Stimulated activated naive CD8-positive, alpha-beta T cell treated with anti-CD3 and anti-CD28 coated beads, Interleukin-15, amount 100 ng/mL, for 72 hours (primary cell): ENCODE results near the gene GPR26.

Source experiments
- ATAC-seq: fragments of 150-1000 bp; cut with Tn5 transposase; 2 replicates; pipeline ENCODE4 v1.10.0; 2021; ENCODE audit warnings: mild to moderate bottlenecking, moderate library complexity
- DNase-seq, 2 donors: peaks; one replicate each; pipeline ENCODE4 v3.0.0; 2021 to 2022
- H3K27ac Mint-ChIP-seq, 2 donors: one replicate each; pipeline ENCODE4 v1.8.0; 2022; ENCODE audit warnings: mild to moderate bottlenecking in 2 of 2, mixed read lengths in 2 of 2, moderate library complexity in 2 of 2
- H3K27me3 Mint-ChIP-seq: one replicate; pipeline ENCODE4 v1.8.0; 2022; ENCODE audit warnings: mixed read lengths
- H3K4me1 Mint-ChIP-seq: one replicate; pipeline ENCODE4 v1.8.0; 2022; ENCODE audit warnings: mild to moderate bottlenecking, mixed read lengths
- H3K4me3 Mint-ChIP-seq, 2 donors: one replicate each; pipeline ENCODE4 v1.8.0; 2022; ENCODE audit warnings: mild to moderate bottlenecking in 2 of 2, mixed read lengths in 2 of 2, moderate library complexity in 1 of 2
- H3K9me3 Mint-ChIP-seq, 2 donors: one replicate each; pipeline ENCODE4 v1.8.0; 2022; ENCODE audit warnings: mixed read lengths in 2 of 2

GPR26 gene

DNA sequence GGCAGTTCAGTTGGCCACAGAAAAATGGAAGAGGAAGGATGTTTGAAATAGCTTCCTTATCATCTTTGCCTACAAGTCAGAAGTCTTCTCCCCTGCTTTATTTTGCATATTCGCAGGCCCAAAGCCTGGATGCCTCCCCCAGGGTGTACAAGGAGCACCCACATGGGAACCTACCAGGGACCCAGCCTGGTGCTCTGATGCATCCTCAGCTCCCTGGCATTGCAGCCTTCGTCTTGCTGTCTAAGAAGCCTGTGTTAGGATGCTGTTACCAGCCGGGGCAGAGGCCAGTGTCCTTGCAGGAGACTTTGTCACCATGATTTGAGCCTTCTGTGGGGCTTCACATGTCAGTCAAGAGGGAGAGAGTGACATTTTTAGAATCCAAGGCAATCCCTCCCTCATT lies 27.0 kb upstream of the GPR26 start:
- Mint-ChIP-seq H3K9me3 (no peaks in the 10 kb centered on the region), H3K4me3 (no peak overlapping the region), H3K27ac (no peak overlapping the region), H3K27me3 (peaks cover 56% of the 10 kb centered on the region), H3K4me1 (no peaks in the 10 kb centered on the region)
- DNase-seq (no peak), ATAC-seq (no peak)

- no peaks in the 10 kb centered on the region for H3K9me3 Mint-ChIP-seq
- H3K27ac Mint-ChIP-seq, result no peak overlapping the region
- no peaks in the 10 kb centered on the region for H3K4me1 Mint-ChIP-seq
- DNase-seq (no peak), ATAC-seq (no peak)
- peaks cover 56% of the 10 kb centered on the region for H3K27me3 Mint-ChIP-seq
- no peak overlapping the region for H3K4me3 Mint-ChIP-seq
These were observed 26.1 kb upstream of the GPR26 start for GRCh38 chr10:123640016-123640535.

DNA sequence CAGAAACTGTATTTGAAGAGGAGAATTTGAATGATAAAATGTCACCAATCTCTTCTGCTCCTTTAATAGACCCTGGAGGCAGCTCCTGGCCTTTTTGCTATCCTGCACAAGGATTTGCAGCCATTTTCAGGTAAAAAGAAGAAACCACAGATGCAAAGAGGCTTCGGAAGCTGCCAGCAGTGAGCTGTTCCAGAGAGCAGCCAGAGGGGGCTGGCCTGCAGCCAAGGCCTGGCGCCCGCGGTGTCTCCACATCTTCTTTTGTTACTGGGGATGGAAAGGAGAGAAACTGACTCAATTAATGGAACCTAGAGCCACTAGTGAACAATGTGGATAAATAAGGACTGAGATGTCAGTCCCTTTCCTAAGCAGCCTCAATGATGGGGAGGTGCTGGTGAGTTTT lies 23.9 kb upstream of the GPR26 start:
- no peak overlapping the region for H3K4me3 Mint-ChIP-seq
- DNase-seq, result no peak
- no peaks in the 10 kb centered on the region for H3K4me1 Mint-ChIP-seq
- peaks cover 61% of the 10 kb centered on the region for H3K27me3 Mint-ChIP-seq
- no peak overlapping the region for H3K27ac Mint-ChIP-seq
- no peaks in the 10 kb centered on the region for H3K9me3 Mint-ChIP-seq
- no peak for ATAC-seq

GRCh38 chr10:123642697-123643096 lies 23.5 kb upstream of the GPR26 start:
- H3K27me3 Mint-ChIP-seq, result peaks cover 58% of the 10 kb centered on the region
- ATAC-seq, result no peak
- no peak for DNase-seq
- no peaks in the 10 kb centered on the region for H3K9me3 Mint-ChIP-seq
- H3K27ac Mint-ChIP-seq, result no peak overlapping the region
- H3K4me3 Mint-ChIP-seq, result no peak overlapping the region
- H3K4me1 Mint-ChIP-seq, result no peaks in the 10 kb centered on the region

- H3K4me1 Mint-ChIP-seq, result no peaks in the 10 kb centered on the region
- H3K4me3 Mint-ChIP-seq, result no peak overlapping the region
- peaks cover 52% of the 10 kb centered on the region for H3K27me3 Mint-ChIP-seq
- ATAC-seq, result no peak
- H3K9me3 Mint-ChIP-seq, result no peaks in the 10 kb centered on the region
- H3K27ac Mint-ChIP-seq, result no peak overlapping the region
- no peak for DNase-seq
These were observed 22.8 kb upstream of the GPR26 start for GRCh38 chr10:123643315-123643714.

DNA sequence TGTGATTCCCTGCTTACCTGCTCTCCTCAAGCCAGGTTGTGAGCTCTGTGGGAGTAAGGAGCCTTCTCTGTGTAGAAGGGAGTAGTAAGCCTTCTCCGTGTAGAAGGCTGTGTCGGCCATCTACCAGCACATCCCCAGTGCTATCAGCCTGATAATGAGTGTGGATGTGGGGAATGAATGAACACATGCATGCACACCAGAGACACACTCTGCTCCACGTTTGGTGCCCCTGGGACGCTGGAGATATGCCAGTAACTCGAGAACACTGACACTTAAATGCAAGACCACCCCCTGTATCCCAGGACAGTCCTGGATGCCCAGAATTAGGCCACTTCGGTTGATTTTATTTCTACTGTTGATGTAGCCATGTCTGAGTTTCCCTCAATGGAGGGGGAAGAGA lies 21.1 kb upstream of the GPR26 start:
- Mint-ChIP-seq H3K27ac (no peak overlapping the region), H3K4me1 (no peaks in the 10 kb centered on the region), H3K9me3 (no peaks in the 10 kb centered on the region), H3K27me3 (peaks cover 42% of the 10 kb centered on the region), H3K4me3 (no peak overlapping the region)
- ATAC-seq (no peak), DNase-seq (no peak)

GRCh38 chr10:123645615-123646014 lies 20.5 kb upstream of the GPR26 start:
- ATAC-seq (no peak), DNase-seq (no peak)
- no peaks in the 10 kb centered on the region for H3K9me3 Mint-ChIP-seq

GRCh38 chr10:123648595-123648994 lies 17.6 kb upstream of the GPR26 start:
- Mint-ChIP-seq H3K9me3 (no peaks in the 10 kb centered on the region), H3K27me3 (peaks cover 29% of the 10 kb centered on the region), H3K4me1 (no peaks in the 10 kb centered on the region), H3K4me3 (no peak overlapping the region), H3K27ac (no peak overlapping the region)
- no peak for DNase-seq
- no peak for ATAC-seq

More at GRCh38 chr10:123645615-123646014, 20.5 kb upstream of the GPR26 start:
- H3K4me3 Mint-ChIP-seq, result no peak overlapping the region
- H3K4me1 Mint-ChIP-seq, result no peaks in the 10 kb centered on the region
- peaks cover 36% of the 10 kb centered on the region for H3K27me3 Mint-ChIP-seq
- H3K27ac Mint-ChIP-seq, result no peak overlapping the region

DNA sequence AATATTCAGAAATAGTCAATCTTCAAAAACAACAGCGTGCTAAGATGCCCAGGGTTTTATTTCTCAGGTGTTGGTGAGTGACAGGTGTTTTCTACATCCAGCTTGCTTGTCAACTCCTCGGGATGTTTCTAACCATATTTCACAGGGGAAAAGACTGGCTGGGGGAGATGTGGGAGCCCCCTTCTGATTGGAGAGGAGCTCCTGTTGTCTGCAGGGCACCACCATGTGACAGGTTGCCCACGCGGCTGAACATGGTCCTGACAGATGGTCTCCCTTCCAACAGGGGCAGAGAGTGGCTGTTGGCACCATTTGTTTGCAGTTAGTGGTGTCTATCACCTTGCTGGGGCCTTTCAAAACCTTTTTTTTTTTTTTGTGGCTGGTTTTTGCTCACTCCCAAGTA lies 16.5 kb upstream of the GPR26 start:
- no peak overlapping the region for H3K4me3 Mint-ChIP-seq
- H3K9me3 Mint-ChIP-seq, result no peaks in the 10 kb centered on the region
- H3K27ac Mint-ChIP-seq, result no peak overlapping the region
- DNase-seq (no peak), ATAC-seq (no peak)
- H3K27me3 Mint-ChIP-seq, result peaks cover 30% of the 10 kb centered on the region
- H3K4me1 Mint-ChIP-seq, result no peaks in the 10 kb centered on the region

DNA sequence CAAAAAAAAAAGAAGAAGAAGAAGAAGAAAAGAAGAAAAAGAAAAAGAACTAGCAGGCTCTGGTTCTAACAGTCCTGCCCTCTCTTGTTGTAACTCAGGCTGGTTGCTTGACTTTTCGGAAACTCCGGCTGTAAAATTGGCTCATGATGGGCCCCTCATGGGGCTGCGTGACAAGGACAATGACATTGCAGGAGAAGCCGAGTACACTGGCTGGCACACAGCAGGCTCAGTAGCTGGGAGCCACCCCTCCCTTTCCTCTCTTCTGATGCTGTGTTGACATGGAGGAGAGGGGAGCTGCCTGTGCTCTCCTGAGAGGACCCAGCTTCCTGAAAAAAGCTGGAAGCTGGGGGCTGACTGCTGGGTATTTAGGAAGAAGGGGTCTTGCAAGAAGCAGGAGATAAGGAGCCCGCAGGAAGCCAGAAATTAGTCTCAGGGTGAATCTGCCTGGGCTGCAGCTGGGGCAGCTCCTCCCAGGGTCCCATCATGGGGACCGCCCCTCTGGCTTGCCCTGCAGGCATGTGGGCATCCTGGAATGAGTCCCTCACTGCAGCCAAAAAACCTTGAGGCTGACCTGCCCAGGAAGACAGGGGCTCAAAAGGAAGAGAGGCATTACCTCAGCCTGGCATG lies 14.6 kb upstream of the GPR26 start:
- no peak for ATAC-seq
- H3K27ac Mint-ChIP-seq, result no peak overlapping the region
- H3K27me3 Mint-ChIP-seq, result peaks cover 12% of the 10 kb centered on the region
- DNase-seq, result no peak
- H3K9me3 Mint-ChIP-seq, result no peaks in the 10 kb centered on the region
- no peaks in the 10 kb centered on the region for H3K4me1 Mint-ChIP-seq
- H3K4me3 Mint-ChIP-seq, result no peak overlapping the region

- H3K27me3 Mint-ChIP-seq, result peaks cover 8% of the 10 kb centered on the region
- no peak for ATAC-seq
- no peaks in the 10 kb centered on the region for H3K9me3 Mint-ChIP-seq
These were observed 10.4 kb upstream of the GPR26 start for GRCh38 chr10:123655751-123656150.

DNA sequence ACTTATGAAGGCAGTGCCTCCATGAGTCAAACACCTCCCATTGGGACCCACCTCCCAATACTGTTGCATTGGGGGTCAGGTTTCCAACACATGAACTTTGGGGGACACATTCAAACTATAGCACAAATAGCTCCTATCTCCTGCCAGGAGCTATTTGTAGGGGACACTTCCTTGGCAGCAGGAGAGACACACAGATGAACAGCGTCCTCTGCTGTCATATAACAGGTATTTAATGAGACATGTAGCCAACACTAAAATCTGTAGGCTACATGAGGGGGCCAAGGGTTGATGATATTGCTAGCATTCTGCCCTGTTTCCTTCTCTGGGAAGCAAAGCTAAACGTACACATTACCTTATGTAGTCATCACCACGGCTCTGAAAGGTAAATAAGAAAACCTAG lies 2.6 kb upstream of the GPR26 start:
- no peak for DNase-seq
- peaks cover 40% of the 10 kb centered on the region for H3K27me3 Mint-ChIP-seq
- H3K4me3 Mint-ChIP-seq, result no peak overlapping the region
- ATAC-seq, result no peak
- no peaks in the 10 kb centered on the region for H3K4me1 Mint-ChIP-seq
- H3K27ac Mint-ChIP-seq, result no peak overlapping the region
- peaks cover 0 to 7% of the 10 kb centered on the region in 2 donors for H3K9me3 Mint-ChIP-seq

More at GRCh38 chr10:123655751-123656150, 10.4 kb upstream of the GPR26 start:
- no peak for DNase-seq
- H3K4me1 Mint-ChIP-seq, result no peaks in the 10 kb centered on the region
- H3K4me3 Mint-ChIP-seq, result no peak overlapping the region
- H3K27ac Mint-ChIP-seq, result no peak overlapping the region

DNA sequence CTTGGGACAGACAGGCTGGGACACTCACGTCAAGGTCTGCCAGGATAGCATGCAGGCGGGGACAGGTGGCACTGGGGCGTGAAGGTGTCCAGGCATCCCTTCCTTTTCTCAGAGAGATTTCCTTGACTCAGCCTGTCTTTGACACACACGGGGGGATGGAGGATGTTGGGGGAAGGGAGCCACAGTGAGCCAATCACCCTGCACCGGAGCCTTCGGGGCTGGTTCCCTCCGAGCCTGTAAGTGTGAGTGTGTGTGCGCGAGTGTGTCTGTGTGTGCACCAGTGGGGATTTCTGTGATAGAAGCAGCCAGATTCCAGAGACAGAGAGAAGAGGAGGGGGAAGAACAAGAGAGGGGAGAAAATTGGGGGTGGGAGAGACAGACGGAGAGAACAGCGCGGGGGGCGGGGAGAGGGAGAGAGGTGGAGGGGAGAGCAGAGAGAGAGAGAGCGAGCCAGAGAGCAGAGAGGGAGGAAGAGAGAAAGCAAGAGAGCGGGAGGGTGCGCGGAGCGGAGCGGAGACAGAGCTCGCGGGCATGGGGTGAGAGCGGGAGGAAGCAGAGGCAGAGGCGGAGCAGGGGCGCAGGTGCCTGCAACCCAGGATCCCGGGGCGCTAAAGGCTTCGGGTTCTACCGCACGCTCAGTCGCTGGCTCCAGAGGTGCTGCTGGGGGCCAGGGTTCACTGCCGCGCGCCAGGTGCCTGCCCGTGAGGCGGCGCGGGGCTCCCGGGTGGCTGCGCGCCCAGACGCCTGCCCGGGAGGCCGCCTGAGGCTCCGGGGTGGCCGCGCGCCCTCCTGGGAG lies 466 bp upstream of the GPR26 start:
- H3K9me3 Mint-ChIP-seq, result peaks cover 0 to 7% of the 10 kb centered on the region in 2 donors
- H3K27me3 Mint-ChIP-seq, result peaks cover 48% of the 10 kb centered on the region
- H3K27ac Mint-ChIP-seq, result no peak overlapping the region
- DNase-seq, result no peak
- no peak overlapping the region for H3K4me3 Mint-ChIP-seq
- ATAC-seq, result no peak
- H3K4me1 Mint-ChIP-seq, result no peaks in the 10 kb centered on the region

- peaks cover 37% of the 10 kb centered on the region for H3K27me3 Mint-ChIP-seq
- H3K27ac Mint-ChIP-seq, result no peak overlapping the region
- H3K9me3 Mint-ChIP-seq, result peaks cover 0 to 7% of the 10 kb centered on the region in 2 donors
- no peaks in the 10 kb centered on the region for H3K4me1 Mint-ChIP-seq
- DNase-seq (no peak), ATAC-seq (no peak)
- H3K4me3 Mint-ChIP-seq, result no peak overlapping the region
These were observed 3.7 kb downstream of the GPR26 start for GRCh38 chr10:123669886-123670285.

GRCh38 chr10:123673198-123673597 lies 7.0 kb downstream of the GPR26 start:
- Mint-ChIP-seq H3K4me1 (no peaks in the 10 kb centered on the region), H3K4me3 (no peak overlapping the region), H3K9me3 (no peaks in the 10 kb centered on the region), H3K27ac (no peak overlapping the region), H3K27me3 (peaks cover 10% of the 10 kb centered on the region)
- ATAC-seq (no peak), DNase-seq (no peak)

- Mint-ChIP-seq H3K9me3 (no peaks in the 10 kb centered on the region), H3K27me3 (peaks cover 8% of the 10 kb centered on the region), H3K4me1 (no peaks in the 10 kb centered on the region), H3K4me3 (no peak overlapping the region), H3K27ac (no peak overlapping the region)
- ATAC-seq (no peak), DNase-seq (no peak)
These were observed 8.6 kb downstream of the GPR26 start for GRCh38 chr10:123674741-123675140.
